Stimulated activated CD8-positive, alpha-beta memory T cell treated with anti-CD3 and anti-CD28 coated beads, Interleukin-7, amount 100 ng/mL, for 1 hour (primary cell): ENCODE results near the gene PDS5B.
"Not testable (repeated sequence)": the region's sequence is repeated elsewhere in the genome, so short reads cannot be mapped to it uniquely, and the experiment has no call there.

Experiments
- DNase-seq, 2 donors: peaks; one replicate each; pipeline ENCODE4 v3.0.0-alpha.2; 2020; ENCODE audit warnings: low read depth in 2 of 2

The PDS5B gene

GRCh38 chr13:32586080-32586900 lies at the start of gene PDS5B:
Gene PDS5B (plus strand): TSS chr13:32586452. CDS start chr13:32648773, 62,321 bp downstream.
- DNase-seq: peak; percentile 86 to 92

- DNase-seq: peak in 1 of 2 donors; percentile 5
These were observed 48.6 kb upstream of the PDS5B start for GRCh38 chr13:32537580-32538142.

- no peak for DNase-seq
These were observed 48.1 kb upstream of the PDS5B start for GRCh38 chr13:32538143-32538620.

GRCh38 chr13:32538621-32539246 lies 47.5 kb upstream of the PDS5B start, which contains the start of gene N4BP2L2:
Gene N4BP2L2 (minus strand): TSS chr13:32538795. CDS start chr13:32537027, 1,768 bp downstream.
- peak; percentile 74 to 77 for DNase-seq

- DNase-seq: no peak
These were observed 44.0 kb upstream of the PDS5B start for GRCh38 chr13:32542221-32542620.

- DNase-seq: no peak
These were observed 41.2 kb upstream of the PDS5B start for GRCh38 chr13:32545083-32545482.

- DNase-seq: no peak
These were observed 37.4 kb upstream of the PDS5B start for GRCh38 chr13:32548837-32549236.

- DNase-seq: no peak
These were observed 36.5 kb upstream of the PDS5B start for GRCh38 chr13:32549788-32550187.

GRCh38 chr13:32553720-32554119 lies 32.5 kb upstream of the PDS5B start:
- DNase-seq: no peak

GRCh38 chr13:32555613-32556012 lies 30.6 kb upstream of the PDS5B start:
- no peak for DNase-seq

- DNase-seq: not testable (repeated sequence)
These were observed 25.4 kb upstream of the PDS5B start for GRCh38 chr13:32560842-32561241.

GRCh38 chr13:32575687-32576086 lies 10.6 kb upstream of the PDS5B start:
- DNase-seq: not testable (repeated sequence)

- no peak for DNase-seq
These were observed 9.2 kb upstream of the PDS5B start for GRCh38 chr13:32577032-32577431.

GRCh38 chr13:32581177-32581786 lies 5.0 kb upstream of the PDS5B start:
- DNase-seq: no peak

- DNase-seq: no peak
These were observed 4.0 kb upstream of the PDS5B start for GRCh38 chr13:32582281-32582680.

- DNase-seq: no peak
These were observed 3.3 kb upstream of the PDS5B start for GRCh38 chr13:32582991-32583390.

- no peak for DNase-seq
These were observed 637 bp upstream of the PDS5B start for GRCh38 chr13:32585550-32586079.

- peak; percentile 2 to 25 for DNase-seq
These were observed 959 bp downstream of the PDS5B start for GRCh38 chr13:32587011-32587810.

- no peak for DNase-seq
These were observed 1.5 kb downstream of the PDS5B start for GRCh38 chr13:32587811-32588170.

- DNase-seq: no peak
These were observed 2.5 kb downstream of the PDS5B start for GRCh38 chr13:32588736-32589135.

GRCh38 chr13:32589471-32589870 lies 3.2 kb downstream of the PDS5B start:
- no peak for DNase-seq
